Skin epidermis (tissue), 12 donors: Measurements from ENCODE around the gene POU4F1.
"Not testable (repeated sequence)": the region's sequence is repeated elsewhere in the genome, so short reads cannot be mapped to it uniquely, and the experiment has no call there.

Experiments used
- H3K27ac ChIP-seq, 21 experiments: fragments of 200-600 bp; sonication (generic) in 11 of 21; one replicate each; pipeline ENCODE4 v1.5.0; 2020; ENCODE audit warnings: mild to moderate bottlenecking in 3 of 21, inconsistent platforms in 2 of 21, moderate library complexity in 2 of 21
- H3K4me3 ChIP-seq, 7 experiments: fragments of 200-600 bp; sonication (generic) in 2 of 7; one replicate each; pipeline ENCODE4 v1.5.0; 2020; ENCODE audit warnings: inconsistent platforms in 2 of 7, mild to moderate bottlenecking in 2 of 7, moderate library complexity in 1 of 7

POU4F1 gene, protein sequence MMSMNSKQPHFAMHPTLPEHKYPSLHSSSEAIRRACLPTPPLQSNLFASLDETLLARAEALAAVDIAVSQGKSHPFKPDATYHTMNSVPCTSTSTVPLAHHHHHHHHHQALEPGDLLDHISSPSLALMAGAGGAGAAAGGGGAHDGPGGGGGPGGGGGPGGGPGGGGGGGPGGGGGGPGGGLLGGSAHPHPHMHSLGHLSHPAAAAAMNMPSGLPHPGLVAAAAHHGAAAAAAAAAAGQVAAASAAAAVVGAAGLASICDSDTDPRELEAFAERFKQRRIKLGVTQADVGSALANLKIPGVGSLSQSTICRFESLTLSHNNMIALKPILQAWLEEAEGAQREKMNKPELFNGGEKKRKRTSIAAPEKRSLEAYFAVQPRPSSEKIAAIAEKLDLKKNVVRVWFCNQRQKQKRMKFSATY

DNA sequence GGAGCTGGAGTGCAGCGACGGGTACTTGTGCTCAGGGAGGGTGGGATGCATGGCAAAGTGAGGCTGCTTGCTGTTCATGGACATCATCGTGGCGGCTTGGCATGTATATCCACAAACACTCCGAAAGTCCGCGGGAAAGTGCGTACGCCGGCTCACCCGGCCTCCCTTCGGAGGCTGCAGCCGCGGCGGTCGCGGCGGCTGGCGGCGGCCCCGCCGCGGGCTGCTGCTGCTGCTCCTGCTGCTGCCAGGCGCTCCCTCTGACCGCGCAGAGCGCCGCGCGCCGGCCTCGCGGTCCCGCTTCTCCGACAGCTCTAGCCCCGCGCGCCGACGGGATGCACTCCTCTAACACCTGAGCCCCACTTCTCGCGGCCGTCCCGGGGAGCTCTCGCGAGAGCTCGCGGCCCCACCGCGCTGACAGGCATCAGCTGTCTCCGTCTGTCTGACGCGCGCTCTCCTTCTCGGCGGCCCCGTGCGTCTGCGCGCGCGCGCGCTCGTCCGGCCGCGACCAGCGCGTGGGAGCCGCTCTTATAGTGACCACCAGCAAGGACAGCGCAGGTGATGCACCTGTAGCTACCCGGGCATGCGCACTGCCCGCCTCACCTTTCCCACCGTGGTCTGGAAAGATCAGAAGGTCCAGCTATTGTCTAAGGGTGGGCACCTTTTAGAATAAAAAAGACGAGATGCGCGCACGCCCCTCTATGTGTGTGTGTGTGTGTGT, at the start of gene POU4F1:
POU4F1 (minus strand) TSS at position 313 of the 718 bp plus-strand sequence; CDS start at position 87, 226 bp downstream.
- Histone ChIP-seq H3K27ac (no peak within 1 kb of the TSS), H3K4me3 (peak within 1 kb of the TSS; percentile 6 to 43 (median 31))

DNA sequence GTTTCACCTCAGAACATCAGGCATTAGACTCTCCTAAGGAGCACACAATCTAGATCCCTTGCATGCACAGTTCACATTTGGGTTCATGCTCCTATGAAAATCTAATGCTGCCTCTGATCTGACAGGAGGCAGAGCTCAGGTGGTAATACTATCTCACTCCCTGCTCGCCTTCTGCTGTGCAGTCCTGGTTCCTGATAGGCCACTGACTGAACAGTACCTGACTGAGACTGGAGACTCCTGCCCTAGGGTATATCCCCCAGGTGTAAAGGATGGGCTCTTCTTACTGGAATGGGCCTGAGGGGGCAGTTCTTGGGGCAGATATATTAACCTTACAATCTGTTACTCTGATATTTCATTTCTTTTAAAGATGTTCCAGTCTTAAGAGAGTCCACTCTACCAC, 49.3 kb upstream of the POU4F1 start:
- H3K27ac ChIP-seq: no peak overlapping the region
- no peak overlapping the region for H3K4me3 ChIP-seq

DNA sequence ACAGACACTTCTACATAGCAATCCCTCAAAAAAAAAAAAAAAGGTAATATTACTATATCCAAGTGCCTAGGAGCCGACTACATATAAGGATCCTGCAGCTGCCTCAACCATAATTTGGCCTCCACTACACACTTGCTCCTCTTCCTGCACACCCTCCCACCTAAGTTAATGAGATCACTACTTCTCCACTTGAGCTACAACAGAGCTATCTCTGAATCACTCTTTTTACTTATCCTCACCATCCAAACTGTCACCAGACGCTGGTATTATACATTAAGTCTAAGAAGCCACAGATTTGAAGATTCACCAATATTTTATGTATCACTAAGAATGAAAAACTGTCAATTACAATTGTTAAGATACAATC, 47.3 kb upstream of the POU4F1 start:
- H3K27ac ChIP-seq: no peak overlapping the region
- no peak overlapping the region for H3K4me3 ChIP-seq

DNA sequence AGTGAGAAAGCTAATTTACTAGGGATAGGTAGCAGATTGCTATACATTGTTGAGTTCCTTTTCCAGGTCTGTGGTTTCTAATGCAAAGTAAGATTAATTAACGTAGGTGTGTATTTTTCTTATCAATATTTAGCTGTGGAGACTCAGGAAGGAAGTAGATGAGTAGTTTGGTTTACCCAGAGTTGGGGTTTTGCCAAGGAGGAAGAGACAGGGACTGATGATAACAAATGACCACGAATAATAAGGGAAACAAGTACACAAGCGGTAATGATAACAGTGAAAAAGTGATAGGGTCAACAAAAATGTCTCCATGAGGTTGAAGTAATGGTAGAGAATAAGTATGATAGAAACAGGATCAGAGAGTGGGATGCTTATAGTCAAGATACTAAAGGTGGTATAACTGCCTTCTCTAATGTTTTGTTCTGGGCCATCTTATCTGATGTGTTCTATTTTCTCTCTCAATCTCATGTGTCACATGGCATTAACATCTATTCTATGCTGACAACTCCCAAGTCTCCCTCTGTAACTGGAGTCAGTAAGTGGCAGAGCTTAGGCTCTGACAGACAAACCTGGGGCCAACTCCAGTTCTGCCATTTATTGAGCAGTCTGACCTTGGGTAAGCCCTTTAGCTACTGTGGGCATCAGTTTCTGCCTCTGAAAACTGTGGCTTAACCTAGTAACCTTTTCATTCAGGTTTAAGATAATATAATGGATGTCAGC, 46.8 kb upstream of the POU4F1 start:
- no peak overlapping the region for H3K4me3 ChIP-seq
- no peak overlapping the region for H3K27ac ChIP-seq

DNA sequence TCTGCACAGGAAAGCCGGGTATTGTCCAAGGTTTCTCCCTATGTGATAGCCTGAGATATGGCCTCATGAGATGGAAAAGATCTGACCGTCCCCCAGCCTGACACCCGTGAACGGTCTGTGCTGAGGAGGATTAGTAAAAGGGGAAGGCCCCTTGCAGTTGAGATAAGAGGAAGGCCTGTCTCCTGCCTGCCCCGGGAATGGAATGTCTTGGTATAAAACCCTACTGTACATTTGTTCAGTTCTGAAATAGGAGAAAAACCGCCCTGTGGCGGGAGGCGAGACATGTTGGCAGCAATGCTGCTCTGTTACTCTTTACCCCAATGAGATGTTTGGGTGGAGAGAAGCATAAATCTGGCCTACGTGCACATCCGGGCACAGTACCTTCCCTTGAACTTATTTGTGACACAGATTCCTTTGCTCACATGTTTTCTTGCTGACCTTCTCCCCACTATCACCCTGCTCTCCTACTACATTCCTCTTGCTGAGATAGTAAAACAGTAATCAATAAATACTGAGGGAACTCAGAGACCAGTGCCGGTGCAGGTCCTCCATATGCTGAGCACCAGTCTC, 43.8 kb upstream of the POU4F1 start:
- H3K27ac ChIP-seq, H3K4me3 ChIP-seq: not testable (repeated sequence)

DNA sequence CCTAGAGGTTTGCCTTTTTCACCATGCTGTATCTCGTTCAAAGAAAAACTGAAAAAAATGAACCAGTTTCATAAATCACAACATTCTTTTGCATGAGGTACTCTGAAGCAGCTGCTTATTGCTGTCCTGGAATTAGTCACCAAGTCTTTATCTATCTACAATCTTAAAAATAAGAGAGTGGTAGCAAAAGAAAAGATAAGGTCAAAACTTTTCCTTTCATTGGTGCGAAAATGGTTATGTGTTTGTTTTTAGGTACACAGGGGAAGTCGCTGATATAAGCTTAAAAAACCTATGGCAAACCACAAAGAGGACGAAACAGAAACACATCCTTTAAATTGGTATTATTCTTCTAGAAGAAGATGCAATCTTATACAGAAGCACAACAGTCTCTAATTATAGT, 34.9 kb upstream of the POU4F1 start:
- no peak overlapping the region for H3K27ac ChIP-seq
- H3K4me3 ChIP-seq: no peak overlapping the region

DNA sequence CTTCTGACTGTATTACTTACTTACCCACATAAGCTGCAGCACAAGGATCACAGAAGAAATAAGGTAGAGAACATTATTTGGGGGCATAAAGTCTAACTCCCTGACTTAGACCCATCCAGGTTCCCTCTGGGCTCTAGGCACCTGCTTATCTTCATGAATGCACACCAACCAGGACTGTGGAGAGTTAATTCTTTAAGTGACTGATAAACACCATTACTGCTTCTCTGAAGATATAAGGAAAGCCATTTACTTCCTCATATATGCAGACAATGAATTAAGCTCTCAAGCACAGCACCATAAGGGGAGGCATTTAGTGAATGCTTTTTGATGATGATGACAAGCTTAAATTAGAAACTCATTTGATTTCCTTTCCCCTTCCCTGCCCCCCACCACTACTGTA, 33.1 kb upstream of the POU4F1 start:
- H3K4me3 ChIP-seq: no peak overlapping the region
- no peak overlapping the region for H3K27ac ChIP-seq

DNA sequence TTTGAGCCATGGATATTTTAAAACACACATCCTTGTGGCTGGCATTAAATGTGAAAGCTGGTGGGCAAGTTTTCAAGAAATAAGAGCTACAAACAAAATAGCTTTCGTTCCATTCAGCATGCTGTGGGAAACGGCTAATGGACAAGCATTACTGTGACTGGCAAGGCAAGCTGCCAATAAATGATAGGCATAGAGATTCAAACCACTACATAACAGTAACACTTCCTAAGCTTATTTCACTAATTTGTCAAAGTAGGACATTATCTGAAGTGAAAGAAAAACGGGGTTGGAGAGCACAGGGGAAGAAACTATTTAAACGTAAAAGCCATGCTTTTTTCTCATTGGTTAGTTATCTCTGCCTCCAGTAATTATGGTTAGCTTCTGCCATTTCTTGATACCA, 29.6 kb upstream of the POU4F1 start:
- Histone ChIP-seq H3K4me3 (no peak overlapping the region), H3K27ac (no peak overlapping the region)

DNA sequence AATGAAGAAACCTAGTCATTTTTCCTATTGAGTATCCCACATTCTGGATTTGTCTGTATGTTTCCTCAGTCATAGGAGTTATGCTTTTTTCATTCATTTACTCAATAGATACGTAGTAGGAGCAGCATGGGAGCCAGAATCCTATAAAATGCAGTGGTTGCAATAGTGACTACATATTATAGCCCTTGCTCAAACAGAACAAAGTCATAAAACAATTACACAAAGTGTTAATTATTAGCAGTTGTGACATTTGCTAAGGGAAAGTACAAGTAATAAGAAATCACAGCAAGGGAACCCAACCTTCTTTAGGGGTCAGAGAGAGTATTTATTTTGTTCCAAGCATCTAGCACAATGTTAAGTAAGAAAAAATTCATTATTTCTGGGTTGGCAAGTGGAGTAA, 27.7 kb upstream of the POU4F1 start:
- Histone ChIP-seq H3K4me3 (no peak overlapping the region), H3K27ac (no peak overlapping the region)

DNA sequence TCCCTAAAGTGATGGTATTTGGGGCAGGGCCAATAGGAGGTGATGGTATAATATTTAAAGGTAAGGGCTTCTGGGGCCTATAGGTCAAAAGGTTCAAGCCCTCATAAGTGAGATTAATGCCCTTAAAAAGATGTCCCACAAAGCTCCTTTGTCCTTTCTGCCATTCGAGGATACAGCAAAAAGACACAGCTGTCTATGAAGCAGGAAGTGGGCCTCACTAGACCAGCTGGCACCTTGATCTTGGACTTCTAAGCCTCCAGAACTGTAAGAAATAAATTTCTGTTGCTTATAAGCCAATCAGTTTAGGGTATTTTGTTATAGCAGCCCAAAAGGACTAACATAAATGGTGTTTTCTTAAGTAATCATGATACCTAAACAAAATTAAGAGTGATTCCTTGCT, 27.2 kb upstream of the POU4F1 start:
- Histone ChIP-seq H3K4me3 (no peak overlapping the region), H3K27ac (no peak overlapping the region)

DNA sequence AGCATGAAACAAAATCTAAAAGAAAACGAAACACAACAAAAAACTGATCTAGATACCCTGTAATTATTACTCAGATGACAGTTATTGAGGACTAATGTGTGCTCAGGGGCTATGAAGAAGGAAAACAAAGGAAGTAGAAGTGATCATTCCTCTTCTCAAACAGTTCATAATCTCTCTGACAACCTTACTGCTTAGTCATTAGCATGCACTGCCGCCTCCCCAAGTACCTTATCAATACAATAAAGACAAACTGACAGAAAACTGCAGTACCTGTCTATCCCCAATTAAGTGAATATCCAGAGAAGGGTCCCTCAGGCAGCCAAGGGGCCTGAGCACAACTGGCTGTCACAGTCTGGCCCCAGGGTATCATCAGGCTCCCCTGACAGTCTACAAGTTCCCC, 22.0 kb upstream of the POU4F1 start:
- H3K27ac ChIP-seq: no peak overlapping the region
- no peak overlapping the region for H3K4me3 ChIP-seq

DNA sequence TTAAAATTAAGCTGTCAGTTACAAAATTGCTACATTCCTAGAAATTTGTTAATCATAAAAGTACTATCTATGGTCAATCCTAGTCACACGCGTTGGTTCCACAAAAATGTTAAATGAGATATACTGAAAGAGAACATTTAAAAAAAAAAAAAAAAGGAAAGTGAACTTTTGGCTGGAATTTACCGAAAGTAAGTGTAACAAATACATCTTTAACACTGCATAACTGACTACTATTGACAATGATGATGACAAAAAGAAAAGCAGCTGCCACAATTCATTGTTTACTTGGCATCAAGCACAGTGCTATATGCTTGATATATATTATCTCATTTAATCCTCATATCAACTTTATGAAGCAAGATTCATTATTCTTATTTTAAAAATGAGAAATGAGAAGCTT, 19.8 kb upstream of the POU4F1 start:
- H3K27ac ChIP-seq: no peak overlapping the region
- H3K4me3 ChIP-seq: no peak overlapping the region

DNA sequence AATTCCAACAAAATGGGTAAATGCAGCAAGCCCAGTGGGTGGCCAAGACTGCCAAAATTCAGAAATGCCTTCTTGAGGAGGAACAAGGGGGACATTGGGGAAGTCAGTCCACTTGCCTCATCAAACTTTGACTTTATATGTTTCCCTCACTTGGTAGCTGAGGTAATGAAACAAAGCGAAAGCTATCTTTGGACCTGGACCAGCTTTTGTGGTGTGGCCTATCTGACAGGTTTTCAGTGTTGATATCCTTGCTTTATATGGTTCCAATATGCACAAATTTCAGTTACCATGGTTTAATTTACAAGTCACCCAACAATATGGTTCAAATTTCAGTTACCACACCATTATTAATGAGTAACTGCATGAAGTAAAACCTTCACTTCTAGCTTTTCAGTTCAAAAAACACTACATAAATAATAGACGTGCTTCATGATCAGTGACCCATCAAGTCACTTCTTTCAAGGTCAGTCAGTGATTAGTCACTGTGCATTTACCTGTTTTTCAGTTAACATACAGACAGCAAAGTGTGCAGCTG, 17.7 kb upstream of the POU4F1 start:
- no peak overlapping the region for H3K27ac ChIP-seq
- H3K4me3 ChIP-seq: no peak overlapping the region

DNA sequence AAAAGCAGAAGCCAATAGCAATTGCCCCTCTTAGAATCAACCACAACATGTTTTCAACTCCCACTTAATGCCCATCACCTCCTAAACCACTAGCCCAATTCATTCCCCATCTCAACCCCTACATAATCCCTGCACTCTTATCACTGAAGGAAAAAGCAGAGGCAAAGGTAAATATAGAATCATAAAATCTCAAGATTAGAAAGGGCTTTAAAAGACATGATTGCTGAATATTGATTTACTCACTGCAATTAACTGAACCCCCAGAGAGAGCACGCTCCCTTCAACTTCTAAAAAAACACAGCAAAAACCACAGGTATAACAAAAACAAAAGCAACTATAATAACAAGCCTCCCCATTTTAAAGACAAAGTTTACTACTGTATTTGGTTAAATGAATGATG, 15.1 kb upstream of the POU4F1 start:
- no peak overlapping the region for H3K27ac ChIP-seq

DNA sequence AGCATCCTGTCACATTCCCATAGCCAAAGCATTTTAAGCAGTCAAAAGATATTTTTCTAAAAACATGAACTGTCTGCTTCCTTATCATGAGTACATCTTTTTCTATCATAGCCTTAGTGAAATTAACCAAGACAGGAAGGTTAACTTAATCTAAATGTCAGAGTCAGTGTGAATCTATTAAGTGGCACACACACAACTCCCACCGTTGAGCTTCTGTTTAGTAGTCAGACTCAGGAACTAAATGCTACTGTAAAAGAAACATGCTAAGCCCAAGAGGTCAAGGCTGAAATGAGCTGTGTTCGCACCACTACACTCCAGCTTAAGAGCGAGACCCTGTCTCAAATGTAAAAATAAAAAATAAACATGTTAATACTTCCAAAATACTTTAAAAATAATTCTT, 7.7 kb upstream of the POU4F1 start:
- no peak overlapping the region for H3K27ac ChIP-seq

More for the DNA sequence above, 15.1 kb upstream of the POU4F1 start:
- no peak overlapping the region for H3K4me3 ChIP-seq

DNA sequence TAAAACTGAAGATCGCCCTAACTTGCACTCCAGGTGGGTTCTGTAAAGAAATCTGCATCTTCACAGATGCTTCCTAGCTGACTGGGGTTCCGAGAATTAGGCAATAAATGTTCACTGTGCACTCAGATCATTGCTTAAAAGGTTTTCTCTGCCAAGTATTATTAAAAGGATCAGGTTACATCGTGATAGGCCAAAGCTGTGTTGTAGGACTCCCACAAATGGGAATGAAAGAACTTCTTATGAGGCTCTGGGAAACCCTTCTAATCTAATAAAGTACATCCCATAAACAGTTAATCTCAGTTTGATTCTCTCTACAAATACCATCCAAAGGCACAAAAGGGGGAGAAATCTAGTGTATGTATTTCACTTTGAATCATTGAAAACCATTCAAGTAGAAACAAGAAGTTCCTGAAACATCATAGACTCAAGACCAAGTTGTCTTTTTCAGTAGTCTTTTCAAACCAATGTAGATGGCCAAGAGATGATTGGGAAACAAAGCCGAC, 7.1 kb upstream of the POU4F1 start:
- Histone ChIP-seq H3K27ac (no peak overlapping the region), H3K4me3 (no peak overlapping the region)

More for the DNA sequence above, 7.7 kb upstream of the POU4F1 start:
- H3K4me3 ChIP-seq: no peak overlapping the region

DNA sequence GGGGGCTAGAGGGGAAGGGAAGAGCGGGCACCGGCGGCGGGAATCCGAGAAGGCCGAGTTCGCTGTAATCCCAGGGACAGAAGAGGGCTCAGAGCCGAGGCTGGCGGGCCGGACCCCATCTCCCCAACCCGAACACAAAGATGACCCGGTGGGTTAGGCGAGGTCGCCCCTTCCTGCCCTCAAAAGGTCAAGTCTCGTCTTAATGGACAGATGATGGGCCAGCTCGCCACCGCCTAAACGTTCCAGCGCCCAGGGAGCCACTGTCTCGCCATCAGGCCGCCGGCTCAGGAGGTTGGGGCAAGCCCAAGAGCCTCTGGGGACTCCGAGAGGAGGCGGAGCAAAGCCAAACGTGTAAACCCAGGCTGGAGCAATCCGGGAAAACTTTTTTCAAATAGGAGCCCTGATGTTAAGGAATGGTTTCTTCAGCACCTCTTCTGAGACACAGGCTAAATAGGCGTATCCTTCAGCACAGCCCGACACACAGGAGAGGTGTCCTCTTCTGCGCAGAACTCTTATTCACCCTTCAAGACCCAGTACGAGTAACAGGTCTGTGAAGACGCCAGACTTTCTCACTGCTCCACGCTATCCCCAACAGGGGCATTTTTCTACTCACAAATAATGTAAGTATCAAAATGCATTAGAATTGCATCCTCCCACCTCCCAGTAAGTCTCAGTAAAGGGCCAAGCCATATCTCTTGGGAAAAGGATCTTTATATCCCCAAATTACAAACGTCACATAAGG, 6.3 kb upstream of the POU4F1 start:
- peak overlapping the region; percentile 29 to 51 (median 36) for H3K4me3 ChIP-seq
- H3K27ac ChIP-seq: no peak overlapping the region

DNA sequence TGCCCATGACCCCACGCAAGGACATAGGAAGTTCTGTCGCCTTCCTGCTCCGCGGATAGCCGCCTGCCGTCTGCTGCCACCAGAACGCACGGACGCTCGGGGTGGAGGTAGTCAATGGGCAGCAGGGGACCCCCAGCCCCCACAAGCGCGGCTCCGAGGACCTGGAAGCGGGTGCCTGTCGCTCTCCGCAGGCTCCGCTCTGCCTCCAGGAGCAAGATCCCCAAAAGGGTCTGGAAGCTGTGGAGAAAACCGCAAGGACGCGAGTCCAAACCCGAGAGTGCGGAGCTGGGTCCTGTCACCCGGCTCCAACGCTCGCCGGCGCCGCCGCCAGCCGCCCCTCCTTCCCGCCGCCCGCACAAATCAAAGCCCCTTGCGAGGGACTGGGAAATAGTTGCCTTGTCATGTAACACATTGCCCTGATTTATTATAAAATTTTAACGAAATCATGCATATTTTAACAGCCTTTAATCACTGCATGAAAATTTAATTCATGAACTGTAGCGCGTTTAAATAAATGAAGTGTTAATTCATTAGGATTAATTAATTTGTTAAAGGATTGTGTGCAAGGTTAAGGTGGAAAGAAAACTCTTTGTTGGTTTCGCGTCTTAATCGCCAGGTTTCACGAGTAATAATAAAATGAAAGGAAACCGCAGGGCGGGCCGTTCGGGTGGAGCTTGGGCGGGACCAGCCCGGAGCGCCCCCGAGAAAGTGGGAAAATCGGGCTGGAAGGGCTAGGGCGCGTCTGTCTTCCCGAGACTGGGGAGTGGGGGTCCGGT, 5.5 kb upstream of the POU4F1 start:
- H3K27ac ChIP-seq: no peak overlapping the region
- H3K4me3 ChIP-seq: peak overlapping the region; percentile 29 to 51 (median 36)
